IPS-20b (cell line): ENCODE results near the gene PDXDC1.
"Not testable (repeated sequence)": the region's sequence is repeated elsewhere in the genome, so short reads cannot be mapped to it uniquely, and the experiment has no call there.

Experiments used
- H3K27ac ChIP-seq: one replicate; pipeline ENCODE4 v1.5.1; 2013; ENCODE audit warnings: low read length
- H3K27me3 ChIP-seq: 2 replicates; pipeline ENCODE4 v1.6.1; 2013; ENCODE audit warnings: mild to moderate bottlenecking, low read length, inconsistent platforms; ENCODE audit not compliant: insufficient read depth
- H3K36me3 ChIP-seq: 2 replicates; pipeline ENCODE4 v1.6.1; 2013; ENCODE audit warnings: low read depth, mild to moderate bottlenecking, inconsistent platforms, low read length, moderate library complexity; ENCODE audit not compliant: insufficient read depth
- H3K4me1 ChIP-seq: 2 replicates; pipeline ENCODE4 v1.6.1; 2013; ENCODE audit warnings: mild to moderate bottlenecking, control low read depth, inconsistent platforms, low read length, moderate library complexity; ENCODE audit not compliant: insufficient read depth
- H3K4me3 ChIP-seq: 2 replicates; pipeline ENCODE4 v1.5.1; 2013; ENCODE audit warnings: mild to moderate bottlenecking, low read length, inconsistent platforms
- H3K9ac ChIP-seq: 2 replicates; pipeline ENCODE4 v1.6.1; 2013; ENCODE audit warnings: low read depth, mild to moderate bottlenecking, inconsistent platforms, low read length, moderate library complexity
- H3K9me3 ChIP-seq: 2 replicates; pipeline ENCODE4 v1.6.1; 2013; ENCODE audit warnings: mild to moderate bottlenecking, low read depth, low read length, inconsistent platforms; ENCODE audit not compliant: insufficient read depth

Gene PDXDC1

DNA sequence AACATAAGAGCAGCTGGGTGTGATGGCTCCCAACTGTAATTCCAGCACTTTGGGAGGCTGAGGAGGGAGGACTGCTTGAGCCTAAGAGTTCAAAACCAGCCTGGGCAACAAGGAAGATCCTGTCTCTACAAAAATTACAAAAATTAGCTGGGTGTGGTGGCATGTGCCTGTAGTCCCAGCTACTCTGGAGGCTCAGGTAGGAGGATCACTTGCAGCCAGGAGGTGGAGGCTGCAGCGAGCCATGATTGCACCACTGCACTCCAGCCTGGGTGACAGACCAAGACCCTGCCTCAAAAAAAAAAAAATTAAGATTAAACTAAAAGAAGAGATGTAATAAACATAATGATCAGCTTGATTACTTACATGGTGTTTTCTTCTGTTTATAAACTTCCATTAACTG is 75.6 kb downstream of the PDXDC1 start:
- not testable (repeated sequence) for H3K9me3 ChIP-seq, H3K4me1 ChIP-seq, H3K27ac ChIP-seq, H3K27me3 ChIP-seq, H3K9ac ChIP-seq, H3K4me3 ChIP-seq
- H3K36me3 ChIP-seq = peaks cover 15% of the 10 kb centered on the region

DNA sequence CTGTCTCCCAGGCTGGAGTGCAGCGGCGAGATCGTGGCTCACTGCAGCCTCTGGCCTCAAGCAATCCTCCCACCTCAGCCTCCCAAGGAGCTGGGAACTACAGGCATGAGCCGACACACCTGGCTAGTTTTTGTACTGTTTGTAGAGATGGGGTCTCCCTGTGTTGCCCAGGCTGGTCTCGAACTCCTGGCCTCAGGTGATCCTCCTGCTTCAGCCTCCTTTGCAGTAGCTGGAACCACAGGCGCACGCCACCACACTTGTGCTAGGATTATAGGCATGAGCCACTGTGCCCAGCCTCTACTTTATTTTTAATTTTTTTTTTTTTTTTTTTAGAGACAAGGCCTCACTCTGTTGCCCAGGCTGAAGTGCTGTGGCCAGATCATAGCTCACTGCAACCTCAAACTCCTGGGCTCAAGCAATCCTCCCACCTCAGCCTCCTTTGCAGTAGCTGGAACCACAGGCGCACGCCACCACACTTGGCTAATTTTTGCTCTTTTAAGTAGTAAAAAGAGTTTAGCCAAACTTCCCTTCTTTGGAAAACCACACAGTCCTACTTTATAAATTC is 76.6 kb downstream of the PDXDC1 start:
- Histone ChIP-seq H3K9ac (no peak overlapping the region), H3K36me3 (peaks cover 10% of the 10 kb centered on the region), H3K4me1 (no peaks in the 10 kb centered on the region), H3K4me3 (no peak overlapping the region), H3K27ac (no peak overlapping the region), H3K9me3 (no peaks in the 10 kb centered on the region), H3K27me3 (no peaks in the 10 kb centered on the region)

DNA sequence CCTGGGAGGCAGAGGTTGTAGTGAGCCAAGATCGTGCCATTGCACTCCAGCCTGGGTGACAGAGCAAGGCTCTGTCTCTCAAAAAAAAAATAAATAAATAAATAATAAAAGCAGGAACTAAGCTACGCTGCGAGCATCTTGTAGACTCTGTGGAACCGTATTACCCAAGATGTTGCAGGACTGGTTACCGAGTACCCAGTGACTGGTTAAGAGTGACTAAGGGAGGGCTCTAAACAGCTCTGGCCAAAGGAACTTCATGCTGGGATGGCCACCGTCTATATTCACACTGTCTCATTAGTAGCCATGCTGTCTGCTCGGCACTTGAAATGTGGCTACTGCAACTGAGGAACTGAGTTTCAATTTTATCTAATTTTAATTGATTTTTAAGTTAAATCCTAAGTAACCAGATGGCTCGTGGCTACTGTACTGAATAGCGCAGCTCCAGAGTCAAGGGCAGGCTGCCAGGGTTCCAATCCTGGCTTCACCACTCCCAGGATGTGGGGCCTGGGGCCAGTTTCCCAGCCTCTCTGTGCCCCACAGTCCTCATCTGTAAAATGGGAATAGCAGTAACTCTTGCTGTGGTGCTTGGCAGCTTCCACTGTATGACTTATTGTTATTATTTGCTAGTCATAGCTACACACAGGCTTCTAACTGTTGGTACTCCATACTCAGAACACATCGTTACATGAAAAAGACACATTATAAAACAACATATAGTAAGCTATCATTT is 78.1 kb downstream of the PDXDC1 start:
- no peaks in the 10 kb centered on the region for H3K27me3 ChIP-seq
- H3K9me3 ChIP-seq = no peaks in the 10 kb centered on the region
- H3K9ac ChIP-seq = no peak overlapping the region
- H3K27ac ChIP-seq = no peak overlapping the region
- no peak overlapping the region for H3K4me3 ChIP-seq
- H3K36me3 ChIP-seq = no peaks in the 10 kb centered on the region
- no peaks in the 10 kb centered on the region for H3K4me1 ChIP-seq

DNA sequence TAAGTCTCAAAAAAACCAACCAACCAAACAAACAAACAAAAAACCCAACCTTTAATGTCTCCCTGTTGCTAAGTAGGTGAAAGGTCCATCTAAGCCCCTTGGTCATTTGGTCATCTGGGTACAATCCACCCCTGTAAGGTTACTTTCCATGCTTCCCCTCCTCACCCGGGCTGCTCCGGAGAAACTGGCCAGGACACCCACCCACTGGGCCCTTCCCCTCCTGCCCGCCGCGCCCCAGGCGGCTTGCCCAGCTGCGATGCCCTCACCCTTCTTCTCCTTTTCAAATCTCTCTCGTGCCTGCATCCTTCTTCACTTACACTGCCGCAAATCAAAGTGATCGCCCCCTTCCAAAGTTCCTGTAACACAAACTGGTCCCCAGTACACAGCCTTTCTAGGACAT is 79.1 kb downstream of the PDXDC1 start:
- Histone ChIP-seq H3K27ac (no peak overlapping the region), H3K9ac (no peak overlapping the region), H3K4me1 (no peaks in the 10 kb centered on the region), H3K9me3 (no peaks in the 10 kb centered on the region), H3K36me3 (peaks cover 5% of the 10 kb centered on the region; the same call in 1 of the 2 replicates), H3K27me3 (no peaks in the 10 kb centered on the region), H3K4me3 (no peak overlapping the region; the same call in 1 of the 2 replicates)

DNA sequence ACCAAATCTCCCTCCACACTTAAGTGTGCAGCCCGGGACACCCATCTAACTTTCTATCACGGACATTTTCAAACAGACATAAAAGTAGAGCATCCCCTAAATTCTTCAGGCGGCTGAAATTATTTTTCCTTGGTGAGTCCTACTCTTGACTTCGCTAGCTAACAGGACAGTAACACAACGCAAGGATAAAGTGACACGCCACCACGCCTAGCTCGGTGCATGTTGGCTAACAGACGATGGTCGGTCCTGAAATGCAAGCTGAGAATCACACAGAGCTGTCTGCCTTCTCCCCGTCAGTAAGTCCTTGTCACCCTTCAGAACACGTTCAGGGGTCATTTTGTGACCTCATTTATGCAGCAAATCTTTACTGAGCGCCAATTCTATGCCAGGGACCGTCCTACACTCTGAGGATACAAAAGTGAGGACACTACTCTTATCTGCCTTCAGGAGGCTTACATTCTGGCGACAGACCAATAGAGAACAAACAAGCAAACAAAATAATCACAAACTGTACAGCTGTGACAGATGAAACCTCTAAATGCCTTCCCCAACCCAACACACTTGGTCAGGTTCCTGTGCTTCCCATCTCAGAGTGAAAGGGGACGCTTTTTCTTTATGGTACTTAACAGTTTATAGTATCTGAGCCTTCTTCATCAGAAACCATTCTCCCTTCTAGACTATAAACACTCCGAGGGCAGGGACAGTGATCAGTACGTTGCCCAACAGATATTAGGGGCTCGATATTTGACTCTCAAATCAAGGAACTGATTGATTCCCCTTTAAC is 79.7 kb downstream of the PDXDC1 start:
- H3K9ac ChIP-seq = peak overlapping the region; percentile 66
- peaks cover 11% of the 10 kb centered on the region for H3K36me3 ChIP-seq
- no peaks in the 10 kb centered on the region for H3K9me3 ChIP-seq
- H3K4me3 ChIP-seq = peak overlapping the region; percentile 82
- no peak overlapping the region for H3K27ac ChIP-seq
- H3K27me3 ChIP-seq = no peaks in the 10 kb centered on the region
- no peaks in the 10 kb centered on the region for H3K4me1 ChIP-seq

DNA sequence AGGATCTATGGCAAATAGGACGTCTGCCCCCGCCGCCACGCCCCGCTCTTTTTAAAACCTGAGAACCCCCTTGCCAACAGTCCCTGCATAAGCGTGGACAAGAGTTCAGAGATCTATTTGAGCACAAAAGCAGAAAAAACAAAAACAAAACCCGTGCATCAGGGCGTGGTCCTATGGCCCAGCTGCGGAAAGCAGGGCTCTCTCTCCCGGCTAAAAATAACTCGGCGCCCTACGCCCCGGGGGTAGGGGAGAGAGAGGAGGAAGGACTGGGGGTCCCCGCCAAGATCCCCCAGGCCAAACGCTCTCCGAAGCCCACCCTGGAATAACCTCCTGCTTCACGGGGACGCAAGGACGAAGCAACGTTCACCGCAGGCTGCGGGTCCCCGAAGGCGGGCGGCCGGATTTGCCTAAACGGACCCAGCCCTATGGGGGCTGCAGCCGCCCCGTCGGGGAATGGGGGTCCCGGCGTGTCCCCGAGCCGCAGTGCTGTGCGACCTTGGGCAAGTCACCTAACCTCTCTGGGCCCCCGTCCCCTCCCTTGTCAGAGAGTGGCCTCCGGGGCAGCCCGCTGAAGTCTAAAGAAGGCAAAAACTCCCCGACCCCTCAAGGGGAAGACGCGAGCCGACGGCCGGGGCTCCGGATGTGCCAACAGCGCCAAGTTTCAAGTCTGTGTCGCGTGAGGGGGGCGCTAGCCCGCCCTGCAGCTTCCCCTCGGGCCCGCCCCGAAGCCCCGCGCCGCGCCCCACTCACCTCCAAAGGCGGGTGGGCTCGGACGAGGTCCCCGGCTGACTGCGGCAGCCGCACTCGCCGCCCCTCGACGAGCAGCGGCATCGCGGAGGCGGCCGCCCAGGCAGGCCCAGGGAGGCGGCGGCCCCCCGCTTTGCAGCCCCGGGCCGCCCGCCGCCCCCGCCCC is 80.6 kb downstream of the PDXDC1 start:
- no peaks in the 10 kb centered on the region for H3K4me1 ChIP-seq
- peak overlapping the region; percentile 82 for H3K4me3 ChIP-seq
- peak overlapping the region; percentile 66; the same call in 1 of the 2 replicates for H3K9ac ChIP-seq
- no peaks in the 10 kb centered on the region for H3K27me3 ChIP-seq
- no peaks in the 10 kb centered on the region for H3K9me3 ChIP-seq
- no peak overlapping the region for H3K27ac ChIP-seq
- H3K36me3 ChIP-seq = peaks cover 20% of the 10 kb centered on the region

DNA sequence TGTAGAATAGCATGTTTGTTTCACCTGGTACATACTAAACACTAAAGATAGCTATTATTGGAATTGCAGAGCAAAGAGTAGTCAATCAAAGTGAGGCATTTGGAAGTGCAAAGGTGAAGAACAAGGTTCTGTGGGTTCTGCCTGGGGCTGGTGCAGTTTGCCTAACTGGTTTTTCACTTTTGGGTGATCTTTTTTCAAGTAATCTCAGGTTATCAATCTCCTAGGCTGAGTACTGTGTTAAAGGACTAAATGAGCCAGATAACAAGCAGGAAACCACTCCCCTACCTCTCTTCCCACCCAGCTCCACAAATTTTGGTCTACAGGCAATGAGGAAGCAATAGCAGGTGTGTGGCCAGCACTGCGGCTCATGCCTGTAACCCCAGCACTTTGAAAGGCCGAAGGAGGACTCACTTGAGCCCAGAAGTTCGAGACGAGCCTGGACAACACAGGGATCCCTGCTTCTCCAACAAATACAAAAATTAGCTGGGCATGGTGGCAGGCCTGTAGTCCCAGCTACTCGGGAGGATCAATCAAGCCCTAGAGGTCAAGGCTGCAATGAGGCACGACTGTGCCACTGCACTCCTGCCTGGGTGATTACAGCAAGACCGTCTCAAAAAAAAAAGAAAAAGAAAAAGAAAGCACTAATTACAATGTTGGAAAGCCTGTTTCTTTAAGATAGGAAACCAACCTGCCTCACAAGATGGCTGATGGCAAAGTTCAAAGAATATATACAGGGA is 83.0 kb downstream of the PDXDC1 start:
- no peak overlapping the region for H3K4me3 ChIP-seq
- no peak overlapping the region for H3K9ac ChIP-seq
- no peaks in the 10 kb centered on the region for H3K27me3 ChIP-seq
- peaks cover 44% of the 10 kb centered on the region for H3K36me3 ChIP-seq
- no peaks in the 10 kb centered on the region for H3K9me3 ChIP-seq
- H3K27ac ChIP-seq = no peak overlapping the region
- H3K4me1 ChIP-seq = no peaks in the 10 kb centered on the region

DNA sequence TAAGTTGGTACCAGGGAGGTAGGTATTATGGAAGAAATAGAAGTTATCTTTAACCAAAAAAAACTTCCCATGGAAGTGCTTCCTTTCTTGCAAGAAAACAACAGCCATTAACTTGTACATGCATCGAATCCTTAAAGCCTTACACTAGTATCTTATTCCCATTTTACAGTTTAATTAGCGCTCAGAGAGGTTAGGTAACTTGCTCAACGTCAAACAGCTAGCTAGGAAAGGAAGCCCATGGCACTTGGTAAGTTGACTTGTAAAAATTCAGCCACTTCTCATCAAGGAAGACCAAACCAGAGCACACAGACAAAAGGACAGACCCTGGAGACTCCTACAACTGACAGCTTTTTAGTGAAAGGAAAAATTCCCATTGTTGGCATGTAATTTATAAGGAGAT is 84.5 kb downstream of the PDXDC1 start:
- Histone ChIP-seq H3K4me1 (no peaks in the 10 kb centered on the region), H3K27me3 (no peaks in the 10 kb centered on the region), H3K9ac (no peak overlapping the region), H3K27ac (no peak overlapping the region), H3K36me3 (peaks cover 56% of the 10 kb centered on the region), H3K9me3 (no peaks in the 10 kb centered on the region), H3K4me3 (no peak overlapping the region)

DNA sequence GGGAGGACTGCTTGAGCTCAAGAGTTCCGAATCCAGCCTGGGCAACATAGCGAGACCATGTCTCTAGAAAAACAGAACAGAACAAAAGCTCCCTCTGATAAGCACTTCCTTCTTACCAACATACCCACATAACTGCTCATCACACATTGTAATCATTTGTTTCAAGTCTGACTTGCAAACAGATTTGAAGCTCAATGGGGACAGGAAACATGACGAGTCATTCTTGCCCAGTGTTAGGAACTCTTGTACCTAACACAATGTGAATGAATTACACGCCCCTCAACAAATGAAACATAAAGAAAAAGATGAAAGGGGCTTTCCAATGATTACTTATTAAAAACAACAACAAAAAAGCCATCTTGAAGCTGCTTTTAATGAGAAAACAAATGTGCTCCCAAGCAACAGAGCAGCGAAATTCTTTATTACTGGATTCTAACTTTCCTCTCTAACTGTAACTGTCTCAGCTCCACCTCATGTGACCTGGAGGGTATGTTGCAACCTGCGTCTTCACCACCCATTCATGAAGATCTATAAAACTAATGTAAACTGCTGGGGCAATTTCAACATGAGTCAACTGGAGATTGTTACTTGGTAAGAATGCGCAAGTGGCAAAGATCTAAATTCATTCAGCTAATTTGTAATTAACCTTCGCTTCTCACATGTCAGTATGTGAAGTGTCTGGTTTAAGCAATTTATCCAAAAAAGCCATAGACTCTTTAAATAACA is 87.4 kb downstream of the PDXDC1 start:
- not testable (repeated sequence) for H3K27ac ChIP-seq, H3K4me1 ChIP-seq, H3K27me3 ChIP-seq, H3K9ac ChIP-seq, H3K9me3 ChIP-seq, H3K4me3 ChIP-seq
- H3K36me3 ChIP-seq = peaks cover 78% of the 10 kb centered on the region

DNA sequence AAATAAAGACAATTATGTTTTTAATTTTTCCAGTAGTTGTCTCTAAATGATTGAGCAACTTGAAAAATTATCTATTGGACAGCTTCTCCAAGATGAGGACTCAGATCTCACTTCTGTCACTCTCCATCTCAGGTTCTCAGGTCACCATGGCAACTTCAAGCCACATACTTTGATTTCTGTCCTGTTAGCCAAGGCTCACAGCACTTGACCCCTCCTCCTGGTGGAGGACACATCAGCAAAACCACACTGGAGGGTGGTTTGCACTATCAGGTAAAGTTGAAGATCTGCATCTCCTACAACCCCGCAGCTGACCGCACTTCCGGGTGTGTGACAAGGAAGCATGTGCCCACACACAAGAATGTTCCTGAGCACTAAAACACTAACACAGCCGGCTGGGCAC is 91.1 kb downstream of the PDXDC1 start:
- not testable (repeated sequence) for H3K9ac ChIP-seq, H3K9me3 ChIP-seq, H3K27ac ChIP-seq, H3K27me3 ChIP-seq, H3K4me1 ChIP-seq, H3K4me3 ChIP-seq
- peaks cover 78% of the 10 kb centered on the region for H3K36me3 ChIP-seq
